HG02943 (cell line): ENCODE results near the gene TGM3.

Experiments
- ATAC-seq: cut with Tn5 transposase; IDR thresholded peaks from one replicate; pipeline ENCODE4 v1.9.1; 2021; ENCODE audit warnings: mild to moderate bottlenecking, low read depth, moderate library complexity; ENCODE audit not compliant: unreplicated experiment

The TGM3 gene

DNA sequence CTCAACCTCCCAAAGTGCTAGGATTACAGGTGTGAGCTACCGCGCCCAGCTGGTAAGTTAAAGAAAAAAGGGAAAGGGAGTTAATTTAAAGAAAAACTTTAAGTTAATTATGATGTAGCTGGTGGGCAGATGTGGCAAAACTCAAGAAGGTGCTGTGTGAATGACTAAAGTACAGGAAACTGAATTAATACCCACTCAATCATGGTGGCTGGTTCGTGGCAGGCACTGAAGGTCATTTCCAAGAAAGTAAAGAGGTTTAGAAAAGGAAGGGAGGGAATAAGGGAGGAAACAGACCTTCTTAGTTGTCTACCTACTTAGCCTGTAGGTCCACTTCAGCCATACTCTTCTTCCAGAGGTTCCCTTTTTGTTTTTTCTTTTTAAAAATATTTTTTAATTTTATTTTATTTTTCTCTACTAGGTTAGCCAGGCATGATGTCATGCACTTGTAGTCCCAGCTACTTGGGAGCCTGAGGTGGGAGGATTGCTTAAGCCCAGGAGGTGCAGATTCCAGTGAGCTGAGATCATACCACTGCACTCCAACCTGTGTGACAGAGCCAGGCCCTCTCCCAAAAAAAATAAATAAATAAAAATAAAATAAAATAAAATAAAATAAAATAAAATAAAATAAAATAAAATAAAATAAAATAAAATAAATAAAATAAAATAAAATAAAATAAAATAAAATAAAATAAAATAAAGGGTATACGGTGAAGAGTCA lies 11.9 kb upstream of the TGM3 start:
- ATAC-seq, result no peak

- no peak for ATAC-seq
These were observed 10.6 kb upstream of the TGM3 start for GRCh38 chr20:2285193-2285592.

- no peak for ATAC-seq
These were observed 10.2 kb upstream of the TGM3 start for GRCh38 chr20:2285613-2286012.

- no peak for ATAC-seq
These were observed 8.3 kb upstream of the TGM3 start for GRCh38 chr20:2287504-2287903.

GRCh38 chr20:2289475-2289874 lies 6.3 kb upstream of the TGM3 start:
- no peak for ATAC-seq

GRCh38 chr20:2290486-2290885 lies 5.3 kb upstream of the TGM3 start:
- ATAC-seq, result no peak

GRCh38 chr20:2292416-2293110 lies 3.2 kb upstream of the TGM3 start:
- no peak for ATAC-seq

GRCh38 chr20:2293486-2293885 lies 2.3 kb upstream of the TGM3 start:
- no peak for ATAC-seq

DNA sequence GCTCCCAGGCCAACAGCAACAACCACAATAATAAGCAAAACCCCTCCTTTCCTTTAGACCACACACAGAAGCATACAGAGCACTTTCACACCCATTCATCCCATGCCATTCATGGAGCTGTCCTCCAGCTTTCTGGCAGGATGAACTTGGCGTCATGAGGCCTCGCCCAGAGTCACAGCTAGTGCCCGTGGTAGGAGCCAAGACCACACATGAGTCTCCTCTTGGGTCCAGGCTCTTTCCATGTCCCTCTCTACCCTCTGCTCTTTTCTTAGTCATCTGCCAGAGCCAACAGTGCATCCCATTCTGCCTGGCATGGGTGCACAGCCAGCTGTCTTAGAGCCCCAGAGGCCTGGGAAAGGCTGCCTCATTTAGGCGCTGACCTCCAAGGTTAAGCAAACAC lies 1.8 kb upstream of the TGM3 start:
- ATAC-seq, result no peak

DNA sequence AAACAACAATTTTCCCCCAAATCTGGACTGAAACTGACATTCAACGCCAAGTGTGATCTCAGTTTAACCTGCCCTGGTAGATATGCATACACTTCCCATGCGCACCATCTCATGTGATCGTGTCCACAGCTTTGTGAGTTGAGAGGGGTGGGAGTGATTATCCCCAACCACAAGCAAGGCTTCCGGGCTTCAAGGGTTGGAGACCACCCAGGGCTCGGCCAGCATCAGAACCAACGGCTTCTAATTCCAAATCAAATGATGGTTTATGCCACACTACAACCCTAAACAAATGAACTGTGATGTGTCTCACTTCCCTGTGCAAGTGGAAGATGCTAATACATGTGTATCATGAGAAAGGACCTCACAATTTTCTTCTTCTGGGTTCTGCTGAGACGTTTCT lies 515 bp upstream of the TGM3 start:
- no peak for ATAC-seq

DNA sequence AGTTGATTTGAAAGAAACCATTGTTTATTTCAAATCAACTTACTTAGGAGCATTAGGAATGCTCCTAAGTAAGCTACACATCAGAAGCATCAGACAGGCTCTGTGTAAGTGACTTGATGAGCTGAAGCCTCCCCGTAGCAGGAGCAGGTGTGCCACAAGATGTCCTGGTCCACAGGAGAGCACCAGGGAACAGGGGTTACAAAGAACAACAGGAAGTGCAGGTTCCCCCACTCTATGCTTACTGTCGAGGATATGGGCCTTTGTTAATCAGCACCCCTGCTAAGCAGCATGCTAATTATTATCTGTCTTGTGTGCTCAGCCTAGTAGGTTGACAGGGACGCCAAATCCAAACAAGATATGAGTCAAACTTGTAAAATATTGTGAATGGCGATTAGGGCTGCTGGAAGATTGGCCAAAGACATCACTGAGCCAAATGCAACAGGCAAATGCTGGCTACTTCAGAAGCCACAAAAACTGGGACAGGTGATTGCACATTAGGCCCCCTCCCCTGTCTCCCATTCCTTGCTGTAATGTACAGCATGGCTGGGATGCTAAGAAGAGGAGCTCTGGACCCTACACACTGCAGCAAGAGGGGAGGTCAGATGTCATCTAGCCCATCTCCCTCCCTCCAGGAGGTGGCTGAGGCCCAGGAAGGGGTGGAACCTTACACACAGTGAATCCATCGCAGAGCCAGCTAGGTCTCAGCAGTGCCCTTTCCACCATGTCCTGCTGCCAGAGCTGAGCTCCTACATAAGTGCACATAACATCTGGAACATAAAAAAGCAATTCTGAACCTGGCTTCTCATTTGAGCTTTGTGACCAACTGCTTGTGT lies 939 bp downstream of the TGM3 start:
- no peak for ATAC-seq

GRCh38 chr20:2297357-2297728 lies 1.5 kb downstream of the TGM3 start:
- no peak for ATAC-seq

DNA sequence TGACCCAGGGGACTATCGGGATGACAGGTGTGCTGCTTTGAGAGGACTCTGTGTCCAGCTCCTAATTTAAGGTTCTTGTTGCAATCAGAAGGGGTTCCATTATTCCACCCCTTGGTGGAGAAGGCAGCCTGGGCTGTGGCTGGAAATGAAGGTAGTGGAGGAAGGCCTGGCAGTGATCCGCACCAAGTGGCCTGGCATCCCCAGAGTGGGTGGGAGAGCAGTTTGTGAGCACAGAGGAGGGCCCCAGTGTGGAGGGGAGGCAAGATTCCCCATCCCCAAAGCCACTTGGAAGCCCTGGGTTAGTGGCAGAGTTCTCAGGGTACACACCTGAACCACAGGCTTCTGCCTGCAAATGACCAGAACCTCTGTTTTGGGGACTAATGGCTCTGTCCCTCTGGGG lies 2.3 kb downstream of the TGM3 start:
- no peak for ATAC-seq

DNA sequence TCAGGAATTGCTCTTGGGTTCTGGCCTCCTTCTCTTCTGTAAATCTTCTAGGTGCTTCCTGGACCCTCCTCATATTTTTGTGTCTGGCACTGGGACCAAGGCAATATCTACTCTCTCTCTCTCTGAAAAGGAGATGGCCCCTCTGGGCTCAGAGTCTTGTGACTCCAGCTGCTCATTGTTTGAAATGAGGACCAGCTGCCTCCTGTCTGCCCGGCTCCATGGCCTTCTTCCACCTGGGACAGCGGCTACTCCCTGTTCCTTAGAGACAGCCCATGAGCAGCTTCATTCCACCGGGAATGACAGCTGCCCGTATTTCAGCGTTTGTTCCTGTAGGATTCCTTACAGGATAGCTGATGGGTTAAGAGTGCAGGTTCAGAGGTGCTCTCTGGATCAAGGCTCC lies 2.9 kb downstream of the TGM3 start:
- ATAC-seq, result no peak

DNA sequence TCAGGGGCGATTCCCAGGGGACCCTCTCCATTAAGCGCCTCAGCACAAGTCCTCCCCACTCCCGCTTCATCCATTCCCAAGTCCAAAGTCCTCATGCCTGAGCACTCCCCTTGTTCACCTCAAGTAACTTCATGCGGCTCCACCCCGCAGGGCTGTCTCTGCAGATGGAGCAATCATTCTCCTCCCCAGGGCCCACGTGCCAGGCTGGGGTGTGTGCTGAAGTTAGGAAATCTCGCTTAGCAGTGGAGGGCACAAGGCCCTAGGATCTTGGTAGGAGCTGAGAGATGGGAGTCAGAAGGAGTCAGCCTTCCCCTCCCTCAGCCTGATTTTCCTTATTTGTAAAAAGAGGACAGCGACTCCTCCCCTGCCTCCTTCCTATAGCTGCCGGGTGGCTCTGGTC lies 3.5 kb downstream of the TGM3 start:
- no peak for ATAC-seq

DNA sequence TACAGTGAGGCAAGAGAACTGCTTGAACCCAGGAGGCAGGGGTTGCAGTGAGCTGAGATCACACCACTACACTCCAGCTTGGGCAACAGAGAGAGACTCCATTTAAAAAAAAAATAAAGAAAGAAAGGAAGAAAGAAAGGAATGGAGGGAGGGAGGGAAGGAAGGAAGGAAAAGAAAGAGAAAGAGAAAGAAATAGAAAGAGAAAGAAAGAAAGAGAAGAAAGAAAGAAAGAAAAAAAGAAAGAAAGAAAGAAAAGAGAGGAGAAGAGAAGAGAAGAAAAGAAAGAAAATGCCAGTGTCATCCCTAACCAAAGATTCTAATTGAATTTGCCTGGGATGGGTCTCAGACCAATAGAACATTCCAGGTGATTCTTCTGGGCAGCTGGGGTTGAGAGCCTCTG lies 4.2 kb downstream of the TGM3 start:
- ATAC-seq, result no peak

DNA sequence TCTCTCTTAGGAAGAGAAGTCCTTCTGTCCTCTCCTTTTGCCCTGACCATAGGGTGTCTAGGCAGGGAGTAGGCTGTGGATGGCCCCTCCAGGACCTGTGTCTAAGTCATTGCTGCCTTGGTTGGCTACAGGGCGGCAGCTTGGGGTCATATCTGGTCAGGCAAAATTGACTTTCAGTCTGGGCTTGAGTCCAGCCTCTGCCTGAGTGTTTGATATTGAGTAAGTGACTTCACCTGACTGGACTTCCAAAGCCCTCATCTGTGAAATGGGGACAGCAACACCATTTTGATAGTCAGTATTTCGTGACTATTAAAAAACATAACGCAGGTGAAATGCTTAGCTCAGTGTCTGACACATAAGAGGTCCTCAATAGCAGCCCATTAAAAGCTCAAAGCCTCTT lies 4.6 kb downstream of the TGM3 start:
- ATAC-seq, result no peak

DNA sequence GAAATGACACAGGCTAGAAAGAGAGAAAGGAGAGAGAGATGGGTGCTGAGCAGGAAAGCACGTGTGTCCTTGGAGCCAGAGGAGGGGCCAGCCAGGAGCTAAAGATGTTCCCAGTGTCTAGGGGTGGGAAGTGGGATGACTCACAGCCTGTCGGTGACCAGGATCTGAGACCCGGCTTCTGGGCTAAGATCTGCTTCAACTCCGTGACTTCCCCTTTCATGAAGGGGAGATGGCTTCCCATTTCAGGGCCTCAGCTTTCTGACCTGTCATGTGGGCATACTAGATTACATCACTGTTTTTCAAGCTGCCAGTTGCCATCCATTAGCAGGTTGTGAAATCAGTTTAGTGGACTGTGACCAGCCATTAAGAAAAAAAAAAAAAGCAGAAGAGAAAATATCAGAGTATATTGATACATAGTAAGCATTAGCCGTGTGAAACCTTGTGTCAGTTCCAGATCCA lies 5.4 kb downstream of the TGM3 start:
- no peak for ATAC-seq

DNA sequence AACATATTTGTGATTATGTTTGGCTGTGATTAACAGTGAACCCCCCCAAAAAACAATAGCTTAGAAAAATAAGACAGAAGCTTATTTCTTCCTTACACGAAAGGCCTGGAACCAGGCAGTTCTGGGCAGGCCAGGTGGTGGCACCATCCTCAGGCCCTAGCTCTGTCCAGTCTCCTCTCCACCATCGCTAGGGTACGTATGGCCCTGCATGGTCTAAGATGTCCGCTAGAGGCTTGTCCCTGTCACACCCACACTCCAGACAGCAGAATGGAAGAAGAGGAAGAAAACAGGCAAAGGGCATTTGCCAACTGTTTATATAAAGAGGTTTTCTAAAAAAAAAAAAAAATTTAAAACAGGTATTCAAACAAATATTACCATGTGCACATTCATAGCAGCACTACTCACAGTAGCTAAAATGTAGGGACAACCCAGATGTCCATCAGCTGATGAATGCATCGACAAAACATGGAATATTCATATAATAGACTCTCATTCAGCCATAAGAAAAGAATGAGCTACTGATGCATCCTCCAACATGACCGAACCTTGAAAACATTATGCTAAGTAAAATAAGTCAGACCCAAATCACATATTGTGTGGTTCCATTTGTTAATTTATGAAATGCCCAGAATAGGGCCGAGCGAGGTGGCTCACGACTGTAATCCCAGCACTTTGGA lies 6.7 kb downstream of the TGM3 start:
- no peak for ATAC-seq

- ATAC-seq, result no peak
These were observed 7.9 kb downstream of the TGM3 start for GRCh38 chr20:2303673-2304072.

- ATAC-seq, result no peak
These were observed 8.4 kb downstream of the TGM3 start for GRCh38 chr20:2304180-2304579.
